IMR-90 (cell line): ENCODE data around the gene MORF4L2. TPM values are rescaled to one million over a fixed set of nuclear protein-coding genes. Genes with fewer than 3 reads are reported as not detected.

Experiments used
- ATAC-seq: fragments of 200-7000 bp; cut with Tn5 transposase; 2 replicates; pipeline ENCODE4 v1.9.1; 2020; ENCODE audit warnings: low read depth, mild to moderate bottlenecking, moderate library complexity
- BruUV-seq: library from RNA; stranded (reverse); fragments of 400-500 nt; replicated peaks from 2 replicates; lab custom pipeline; 2021; lab: Mats Ljungman, UMichigan
- CTCF ChIA-PET: fragments of 300-600 bp; formaldehyde crosslinking; extraction: SDS; loops from one replicate; lab custom pipeline; 2021; ENCODE audit warnings: antibody characterized with exemption; lab: Yijun Ruan, JAX
- POLR2A ChIA-PET: fragments of 300-600 bp; sonication (Branson Sonifier 250); formaldehyde crosslinking; loops from one replicate; lab custom pipeline; 2022; ENCODE audit warnings: antibody characterized with exemption; ENCODE audit not compliant: unreplicated experiment; lab: Charles Lee
- DNase-seq: peaks from one replicate; pipeline ENCODE4 v3.0.0; 2013
- H2AFZ ChIP-seq: replicated peaks from 2 replicates; pipeline ENCODE3; 2013; ENCODE audit warnings: low read length, mild to moderate bottlenecking; ENCODE audit not compliant: poor library complexity
- H2AK5ac ChIP-seq: 2 replicates; pipeline ENCODE4 v1.6.1; 2013; ENCODE audit warnings: low read depth, low read length, inconsistent platforms
- H2AK9ac ChIP-seq: replicated peaks from 2 replicates; pipeline ENCODE3; 2013; ENCODE audit warnings: mild to moderate bottlenecking, low read depth, low read length, moderate library complexity; ENCODE audit not compliant: poor library complexity
- H2BK120ac ChIP-seq: 2 replicates; pipeline ENCODE4 v1.6.1; 2013; ENCODE audit warnings: low read depth, low read length, inconsistent platforms
- H2BK15ac ChIP-seq: 3 replicates; pipeline ENCODE4 v1.6.1; 2013; ENCODE audit warnings: low read depth, low read length, inconsistent platforms
- H2BK20ac ChIP-seq: 2 replicates; pipeline ENCODE4 v1.6.1; 2013; ENCODE audit warnings: low read depth, mild to moderate bottlenecking, inconsistent platforms, low read length, moderate library complexity
- H2BK5ac ChIP-seq: 2 replicates; pipeline ENCODE4 v1.6.1; 2013; ENCODE audit warnings: mild to moderate bottlenecking, low read depth, low read length, inconsistent platforms; ENCODE audit not compliant: poor library complexity, severe bottlenecking
- H3K14ac ChIP-seq: replicated peaks from 2 replicates; pipeline ENCODE4 v1.6.1; 2013; ENCODE audit warnings: low read depth, low read length, inconsistent platforms
- H3K18ac ChIP-seq: 2 replicates; pipeline ENCODE4 v1.6.1; 2013; ENCODE audit warnings: low read depth, low read length, control low read depth
- H3K23ac ChIP-seq: 2 replicates; pipeline ENCODE4 v1.6.1; 2013; ENCODE audit warnings: low read depth, low read length, inconsistent platforms
- H3K27ac ChIP-seq: 2 replicates; pipeline ENCODE4 v1.5.1; 2013; ENCODE audit warnings: mild to moderate bottlenecking, control low read depth, low read length; ENCODE audit not compliant: insufficient read depth
- H3K27me3 ChIP-seq: 2 replicates; pipeline ENCODE4 v1.6.1; 2013; ENCODE audit warnings: low read length; ENCODE audit not compliant: control insufficient read depth, insufficient read depth
- H3K36me3 ChIP-seq: 2 replicates; pipeline ENCODE4 v1.6.1; 2013; ENCODE audit warnings: low read length, mixed read lengths; ENCODE audit not compliant: control insufficient read depth, insufficient read depth
- H3K4ac ChIP-seq: 2 replicates; pipeline ENCODE4 v1.6.1; 2013; ENCODE audit warnings: low read depth, low read length, inconsistent platforms
- H3K4me1 ChIP-seq: 2 replicates; pipeline ENCODE4 v1.6.1; 2013; ENCODE audit warnings: low read length, mixed read lengths; ENCODE audit not compliant: control insufficient read depth, insufficient read depth
- H3K4me2 ChIP-seq: 2 replicates; pipeline ENCODE4 v1.6.1; 2013; ENCODE audit warnings: low read depth, mild to moderate bottlenecking, control low read depth, low read length, moderate library complexity
- H3K4me3 ChIP-seq: 2 replicates; pipeline ENCODE4 v1.5.1; 2013; ENCODE audit warnings: low read depth, mild to moderate bottlenecking, control low read depth, low read length, moderate library complexity; ENCODE audit not compliant: insufficient read depth
- H3K56ac ChIP-seq: 2 replicates; pipeline ENCODE4 v1.6.1; 2013; ENCODE audit warnings: low read length, inconsistent platforms; ENCODE audit not compliant: insufficient read depth; ENCODE audit errors: extremely low read depth
- H3K79me1 ChIP-seq, 2 experiments: 2 replicates each; pipeline ENCODE4 v1.6.1; 2013; ENCODE audit warnings: low read length in 2 of 2, inconsistent platforms in 1 of 2, low read depth in 1 of 2
- H3K9ac ChIP-seq: 2 replicates; pipeline ENCODE4 v1.6.1; 2013; ENCODE audit warnings: low read depth, low read length, control low read depth
- H3K9me1 ChIP-seq: 2 replicates; pipeline ENCODE4 v1.6.1; 2013; ENCODE audit warnings: low read length, inconsistent platforms; ENCODE audit not compliant: insufficient read depth
- H3K9me3 ChIP-seq: 2 replicates; pipeline ENCODE4 v1.6.1; 2013; ENCODE audit warnings: low read length; ENCODE audit not compliant: control insufficient read depth, insufficient read depth
- H4K20me1 ChIP-seq: 2 replicates; pipeline ENCODE4 v1.6.1; 2013; ENCODE audit warnings: low read length, inconsistent platforms; ENCODE audit not compliant: insufficient read depth
- H4K5ac ChIP-seq: 2 replicates; pipeline ENCODE4 v1.6.1; 2013; ENCODE audit warnings: mild to moderate bottlenecking, low read depth, low read length, control low read depth
- H4K8ac ChIP-seq, 2 experiments: 2 replicates each; pipeline ENCODE4 v1.6.1; 2013; ENCODE audit warnings: low read depth in 2 of 2, low read length in 2 of 2, control low read depth in 1 of 2, inconsistent platforms in 1 of 2
- H4K91ac ChIP-seq: 2 replicates; pipeline ENCODE4 v1.6.1; 2013; ENCODE audit warnings: low read depth, low read length, inconsistent platforms; ENCODE audit not compliant: insufficient read depth
- CHD1 ChIP-seq: IDR thresholded peaks from 2 replicates; pipeline ENCODE4 v1.6.1; 2012; ENCODE audit warnings: low read depth, low read length, improper control_type of control experiment
- CTCF ChIP-seq: conservative IDR thresholded peaks from 2 replicates; pipeline ENCODE4 v1.5.1; 2012; ENCODE audit warnings: mild to moderate bottlenecking, low read depth, low read length, improper control_type of control experiment
- FOS ChIP-seq: fragments of 150-350 bp; IDR thresholded peaks from 2 replicates; pipeline ENCODE4 v1.6.1; 2016; ENCODE audit warnings: low read depth, low read length
- MAFK ChIP-seq: IDR thresholded peaks from 2 replicates; pipeline ENCODE4 v1.6.1; 2012; ENCODE audit warnings: low read depth, low read length, improper control_type of control experiment
- NFE2L2 ChIP-seq: fragments of 150-350 bp; IDR thresholded peaks from 2 replicates; pipeline ENCODE4 v1.6.1; 2016; ENCODE audit warnings: low read depth, mild to moderate bottlenecking, low read length
- POLR2A ChIP-seq: IDR thresholded peaks from 2 replicates; pipeline ENCODE4 v1.6.1; 2012; ENCODE audit warnings: mild to moderate bottlenecking, low read depth, low read length
- RAD21 ChIP-seq: IDR thresholded peaks from 2 replicates; pipeline ENCODE4 v1.6.1; 2012; ENCODE audit warnings: low read length, improper control_type of control experiment
- SMC3 ChIP-seq: fragments of 150-350 bp; IDR thresholded peaks from 2 replicates; pipeline ENCODE4 v1.6.1; 2016; ENCODE audit warnings: low read depth, mild to moderate bottlenecking, antibody characterized with exemption, low read length, moderate library complexity
- USF2 ChIP-seq: fragments of 150-350 bp; IDR thresholded peaks from 2 replicates; pipeline ENCODE4 v1.6.1; 2017; ENCODE audit warnings: mild to moderate bottlenecking, antibody characterized with exemption, low read length, low read depth
- WGBS, 2 experiments: methylation state at CpG; one replicate each; pipeline versions ENCODE4 v1.1.5 to v1.1.7; 2013; ENCODE audit warnings: missing lambda C conversion rate in 2 of 2; ENCODE audit not compliant: insufficient read length in 1 of 2; ENCODE audit errors: extremely low coverage in 2 of 2; 5-methylcytosine and 5-hydroxymethylcytosine counted together
- dilution Hi-C: fragments of 300-500 bp; cut with HindIII; formaldehyde crosslinking; loops from one replicate; pipeline ENCODE4 v1.14.3; 2018; ENCODE audit warnings: low sequenced_read_pairs; ENCODE audit not compliant: unreplicated experiment
- in situ Hi-C: fragments of 300-500 bp; cut with MboI; formaldehyde crosslinking; loops from 3 replicates; pipeline ENCODE4 v1.14.3; 2019; ENCODE audit warnings: low sequenced_read_pairs, inconsistent platforms, mixed read lengths
- intact Hi-C: fragments of 100-400 bp; cut with micrococcal nuclease; formaldehyde crosslinking; loops from 2 replicates; pipeline ENCODE4 v1.10.0; 2022
- polyA plus RNA-seq, 3 experiments: library from polyadenylated mRNA; depleted of rRNA; stranded (reverse); fragments of >200 nt; gene quantifications; 2 replicates each; pipeline ENCODE4 v1.2.3, GENCODE V29; 2012; ENCODE audit warnings: low replicate concordance in 1 of 3
- total RNA-seq: library from RNA; depleted of rRNA; stranded (reverse); fragments of >200 nt; gene quantifications from 2 replicates; pipeline ENCODE4 v1.2.3, GENCODE V29; 2012
- TF ChIP-seq, protein P1 (sequence below): fragments of 150-350 bp; IDR thresholded peaks from 2 replicates; pipeline ENCODE4 v1.6.1; 2016; ENCODE audit warnings: low read depth, mild to moderate bottlenecking, low read length, moderate library complexity, borderline replicate concordance

The MORF4L2 gene
- total and polyA plus RNA-seq, 2 of the 4 experiments (the other 2 are of a cell fraction) = 795 to 1,218 TPM

GRCh38 chrX:103674531-103675454 lies 11.7 kb downstream of the MORF4L2 start (continued):
- TF ChIP-seq NFE2L2 (no peak), FOS (no peak)

GRCh38 chrX:103669745-103670144 lies 16.8 kb downstream of the MORF4L2 start:
- no peak overlapping the region for H3K4ac ChIP-seq
- no peak overlapping the region for H2BK5ac ChIP-seq
- no peak overlapping the region for H2AK5ac ChIP-seq
- no CpG with 5 or more reads among the region's 1 CpG for WGBS, 2 experiments
- H3K18ac ChIP-seq = no peak overlapping the region
- no peak overlapping the region for H3K4me3 ChIP-seq
- no peak overlapping the region for H2BK120ac ChIP-seq
- H3K27me3 ChIP-seq = peaks cover 8% of the 10 kb centered on the region
- no peak overlapping the region for H3K4me2 ChIP-seq
- H4K20me1 ChIP-seq = peaks cover 5% of the 10 kb centered on the region
- H2AFZ ChIP-seq = no peak overlapping the region
- in situ Hi-C loops (loop anchor here (10.0 kb wide), 1 partner anchor 135 kb away; no protein-coding TSS in a partner anchor), dilution Hi-C loops (no loop called here), intact Hi-C loops (no loop called here)
- H4K91ac ChIP-seq = no peak overlapping the region
- H4K8ac ChIP-seq = no peak overlapping the region
- ChIA-PET CTCF (no interaction called here), POLR2A (no interaction called here)
- H3K9me3 ChIP-seq = no peaks in the 10 kb centered on the region
- no peaks in the 10 kb centered on the region for H3K4me1 ChIP-seq
- no peak overlapping the region for H2BK20ac ChIP-seq
- no peak overlapping the region for H3K27ac ChIP-seq
- no TSS peak for BruUV-seq
- no peak overlapping the region for H2BK15ac ChIP-seq
- H3K79me1 ChIP-seq = no peaks in the 10 kb centered on the region
- H2AK9ac ChIP-seq = no peak overlapping the region
- H3K56ac ChIP-seq = no peak overlapping the region
- no peak overlapping the region for H4K5ac ChIP-seq
- no peak overlapping the region for H3K14ac ChIP-seq
- ATAC-seq (no peak), DNase-seq (no peak)
- TF ChIP-seq CTCF (no peak), RAD21 (no peak), FOS (no peak), POLR2A (no peak), USF2 (no peak), CHD1 (no peak), MAFK (no peak), SMC3 (no peak)
- TF ChIP-seq, protein P1, sequence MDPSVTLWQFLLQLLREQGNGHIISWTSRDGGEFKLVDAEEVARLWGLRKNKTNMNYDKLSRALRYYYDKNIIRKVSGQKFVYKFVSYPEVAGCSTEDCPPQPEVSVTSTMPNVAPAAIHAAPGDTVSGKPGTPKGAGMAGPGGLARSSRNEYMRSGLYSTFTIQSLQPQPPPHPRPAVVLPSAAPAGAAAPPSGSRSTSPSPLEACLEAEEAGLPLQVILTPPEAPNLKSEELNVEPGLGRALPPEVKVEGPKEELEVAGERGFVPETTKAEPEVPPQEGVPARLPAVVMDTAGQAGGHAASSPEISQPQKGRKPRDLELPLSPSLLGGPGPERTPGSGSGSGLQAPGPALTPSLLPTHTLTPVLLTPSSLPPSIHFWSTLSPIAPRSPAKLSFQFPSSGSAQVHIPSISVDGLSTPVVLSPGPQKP = no peak
- no peak overlapping the region for H3K9ac ChIP-seq
- H3K36me3 ChIP-seq = no peaks in the 10 kb centered on the region
- peaks cover 8% of the 10 kb centered on the region for H3K9me1 ChIP-seq
- no peak overlapping the region for H3K23ac ChIP-seq
